MM.1S (cell line): Measurements from ENCODE around the gene FAM186B.

Source experiments
- EZH2 ChIP-seq: fragments of 300-600 bp; sonication (generic); optimal IDR thresholded peaks from 2 replicates; pipeline ENCODE3; 2017; ENCODE audit warnings: low read depth, mild to moderate bottlenecking, antibody characterized with exemption, low read length, mixed read lengths
- TF ChIP-seq, protein P1 (sequence below): fragments of 300-600 bp; sonication (generic); IDR thresholded peaks from 2 replicates; pipeline ENCODE4 v1.5.1; 2016; ENCODE audit warnings: antibody characterized with exemption, low read length, mixed read lengths

DNA sequence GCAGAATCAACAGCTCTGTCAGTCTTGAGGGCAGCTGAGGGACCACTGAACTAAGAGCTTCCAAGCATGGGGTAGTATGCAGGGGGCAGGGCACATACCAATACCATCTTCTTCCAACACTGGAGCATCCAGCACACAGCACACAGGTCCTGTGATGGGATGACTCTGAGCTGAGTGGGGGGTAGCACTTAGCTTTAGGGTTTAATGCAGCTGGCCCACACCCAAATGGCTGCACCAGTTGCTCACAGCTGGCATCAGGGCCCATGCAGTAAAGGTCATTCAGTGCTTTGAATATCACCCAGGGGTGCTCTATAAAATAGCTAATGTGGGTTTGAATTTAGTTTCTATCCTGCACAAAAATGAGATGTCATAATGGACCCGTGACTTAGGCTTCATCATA is 1.7 kb downstream of the FAM186B start:
- TF ChIP-seq, protein P1, sequence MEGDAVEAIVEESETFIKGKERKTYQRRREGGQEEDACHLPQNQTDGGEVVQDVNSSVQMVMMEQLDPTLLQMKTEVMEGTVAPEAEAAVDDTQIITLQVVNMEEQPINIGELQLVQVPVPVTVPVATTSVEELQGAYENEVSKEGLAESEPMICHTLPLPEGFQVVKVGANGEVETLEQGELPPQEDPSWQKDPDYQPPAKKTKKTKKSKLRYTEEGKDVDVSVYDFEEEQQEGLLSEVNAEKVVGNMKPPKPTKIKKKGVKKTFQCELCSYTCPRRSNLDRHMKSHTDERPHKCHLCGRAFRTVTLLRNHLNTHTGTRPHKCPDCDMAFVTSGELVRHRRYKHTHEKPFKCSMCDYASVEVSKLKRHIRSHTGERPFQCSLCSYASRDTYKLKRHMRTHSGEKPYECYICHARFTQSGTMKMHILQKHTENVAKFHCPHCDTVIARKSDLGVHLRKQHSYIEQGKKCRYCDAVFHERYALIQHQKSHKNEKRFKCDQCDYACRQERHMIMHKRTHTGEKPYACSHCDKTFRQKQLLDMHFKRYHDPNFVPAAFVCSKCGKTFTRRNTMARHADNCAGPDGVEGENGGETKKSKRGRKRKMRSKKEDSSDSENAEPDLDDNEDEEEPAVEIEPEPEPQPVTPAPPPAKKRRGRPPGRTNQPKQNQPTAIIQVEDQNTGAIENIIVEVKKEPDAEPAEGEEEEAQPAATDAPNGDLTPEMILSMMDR, result no peak
- TF ChIP-seq EZH2, result no peak
